Amniotic stem cell (primary cell): Measurements from ENCODE around the gene GPR171.
A peak's percentile ranks its signal among the peaks of the same experiment; 100 is the strongest.

ENCODE experiments used
- DNase-seq: peaks from one replicate; lab custom pipeline; 2025; lab: John Stamatoyannopoulos, UW

GPR171 gene

DNA sequence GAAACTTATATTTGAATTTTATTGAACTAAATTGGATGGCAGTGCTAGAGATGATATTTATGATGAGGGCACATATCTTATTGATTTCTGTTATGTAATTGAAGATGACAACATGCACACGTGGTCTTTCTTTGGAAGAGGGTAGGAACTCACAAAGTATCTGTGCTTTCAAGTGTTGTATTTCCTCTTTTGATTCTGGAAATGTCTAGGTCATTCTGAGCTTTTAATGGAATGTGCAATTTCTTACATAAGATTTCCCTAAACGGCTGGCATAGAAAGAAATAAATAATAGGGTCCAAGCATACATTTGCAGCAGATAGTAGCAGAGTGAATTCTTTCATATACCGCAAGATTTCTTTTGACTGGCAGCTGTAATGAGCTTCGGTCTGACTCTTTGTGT is 10.1 kb upstream of the GPR171 start:
- DNase-seq, result no peak

GRCh38 chr3:151210676-151211381 is 7.8 kb upstream of the GPR171 start:
- DNase-seq, result no peak

DNA sequence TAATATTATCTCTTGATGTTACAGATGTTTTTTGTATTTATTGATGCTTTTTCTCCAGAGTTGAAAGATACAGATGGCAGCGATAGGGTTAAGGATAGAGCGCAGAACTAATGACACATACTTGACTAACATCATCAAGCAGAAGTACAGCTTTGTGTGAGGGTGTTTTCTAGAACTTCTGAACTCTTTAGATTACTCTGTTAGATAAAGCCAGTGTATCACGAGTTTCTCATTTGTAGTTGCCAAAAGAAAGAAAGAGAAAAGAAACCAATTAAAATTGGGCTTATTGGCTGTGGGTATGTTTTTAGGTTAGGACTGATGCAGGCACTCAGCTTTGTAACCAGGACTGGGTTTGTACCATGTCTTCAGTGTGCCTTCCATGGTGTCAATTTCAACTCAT is 6.6 kb upstream of the GPR171 start:
- no peak for DNase-seq

DNA sequence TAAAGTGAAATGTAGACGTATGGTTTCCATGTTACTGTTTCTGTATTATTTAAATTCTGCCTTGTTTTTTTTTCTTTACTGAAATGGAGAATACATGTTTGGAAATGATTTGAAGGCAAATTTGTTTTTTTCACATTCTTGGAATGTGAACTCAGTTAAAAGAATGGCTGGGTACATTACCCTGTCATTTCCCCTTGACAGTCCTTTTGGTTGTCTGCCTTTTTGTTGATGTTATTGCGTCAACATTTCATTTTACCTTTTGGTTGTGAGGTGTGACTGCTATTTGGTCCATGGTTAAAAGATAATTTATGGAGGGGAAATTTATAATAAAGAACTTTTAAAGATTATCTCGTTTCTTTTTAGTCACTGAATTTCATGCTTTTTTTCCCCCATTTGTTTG is 3.2 kb upstream of the GPR171 start:
- no peak for DNase-seq

GRCh38 chr3:151205482-151205881 is 2.5 kb upstream of the GPR171 start:
- no peak for DNase-seq

DNA sequence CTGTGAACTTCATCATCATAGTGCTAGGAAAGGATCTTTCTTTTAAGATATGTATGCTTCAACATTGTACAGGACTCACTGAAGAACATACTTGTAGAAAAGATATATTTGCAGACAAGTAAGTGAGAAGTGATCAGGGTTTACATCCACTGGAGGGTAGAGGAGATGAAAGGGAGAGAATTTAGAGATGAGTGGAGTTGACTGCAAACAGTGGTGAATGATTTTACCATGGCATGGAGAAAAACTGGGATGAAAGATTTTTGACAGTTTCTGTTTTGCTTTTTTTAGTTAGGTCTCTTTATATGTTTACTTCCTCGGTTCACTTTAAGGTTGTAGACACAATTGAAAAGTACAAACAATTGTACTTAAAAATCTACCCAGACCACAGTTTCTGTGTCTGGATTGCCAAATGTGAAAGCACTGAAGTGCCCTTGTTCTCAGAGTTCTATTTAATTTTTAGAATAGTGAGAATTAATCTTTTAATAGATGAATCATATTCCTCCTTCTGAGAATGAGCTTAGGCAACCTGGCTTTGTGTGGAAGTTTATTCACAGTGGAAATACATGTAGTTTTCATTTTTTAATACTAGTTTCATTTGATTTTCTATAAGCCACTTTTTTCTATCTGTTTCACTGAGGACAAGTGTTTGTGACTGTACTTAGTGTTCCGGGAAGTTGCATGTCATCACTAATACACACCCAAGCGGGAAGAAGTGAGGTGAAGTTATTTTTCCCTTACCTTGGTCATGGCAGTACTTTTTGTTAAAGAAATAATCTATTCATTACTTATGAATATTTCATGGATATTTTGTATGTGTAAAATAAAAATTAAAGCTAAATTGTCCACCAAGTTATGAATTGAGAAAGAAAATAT is 1.8 kb upstream of the GPR171 start:
- DNase-seq, result no peak

DNA sequence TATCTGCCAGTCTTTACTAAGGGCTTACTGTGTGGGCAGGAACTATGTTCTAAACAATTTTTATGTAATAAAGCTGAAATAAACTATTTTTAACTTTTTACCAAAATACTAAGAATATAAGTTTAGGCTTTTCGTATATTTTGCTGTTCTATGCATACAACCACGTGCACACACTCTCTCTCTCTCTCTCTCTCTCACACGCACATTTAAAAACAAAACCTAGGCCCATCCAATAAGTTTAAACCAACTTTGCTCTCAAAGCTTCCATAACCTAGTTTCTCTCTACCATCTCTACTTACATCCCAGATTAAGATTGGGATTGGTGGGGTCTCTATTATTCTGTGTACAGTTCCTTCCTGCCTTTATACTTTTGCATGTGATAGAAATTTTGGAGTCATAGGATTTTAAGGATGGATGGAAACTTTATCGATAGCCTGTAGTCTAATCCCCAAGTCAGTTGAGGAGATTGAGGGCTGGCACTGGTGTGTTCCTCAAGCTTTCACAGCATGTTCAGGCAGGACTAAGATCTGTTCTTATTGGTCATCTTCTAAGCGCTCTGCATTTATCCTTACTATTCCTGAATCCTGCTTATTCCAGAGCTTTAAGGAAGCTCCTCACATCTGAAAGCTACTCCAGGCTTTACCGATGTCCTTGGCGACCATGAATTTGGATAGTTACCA is 1.8 kb downstream of the GPR171 start:
- no peak for DNase-seq

GRCh38 chr3:151200586-151200985 is 2.4 kb downstream of the GPR171 start:
- no peak for DNase-seq

DNA sequence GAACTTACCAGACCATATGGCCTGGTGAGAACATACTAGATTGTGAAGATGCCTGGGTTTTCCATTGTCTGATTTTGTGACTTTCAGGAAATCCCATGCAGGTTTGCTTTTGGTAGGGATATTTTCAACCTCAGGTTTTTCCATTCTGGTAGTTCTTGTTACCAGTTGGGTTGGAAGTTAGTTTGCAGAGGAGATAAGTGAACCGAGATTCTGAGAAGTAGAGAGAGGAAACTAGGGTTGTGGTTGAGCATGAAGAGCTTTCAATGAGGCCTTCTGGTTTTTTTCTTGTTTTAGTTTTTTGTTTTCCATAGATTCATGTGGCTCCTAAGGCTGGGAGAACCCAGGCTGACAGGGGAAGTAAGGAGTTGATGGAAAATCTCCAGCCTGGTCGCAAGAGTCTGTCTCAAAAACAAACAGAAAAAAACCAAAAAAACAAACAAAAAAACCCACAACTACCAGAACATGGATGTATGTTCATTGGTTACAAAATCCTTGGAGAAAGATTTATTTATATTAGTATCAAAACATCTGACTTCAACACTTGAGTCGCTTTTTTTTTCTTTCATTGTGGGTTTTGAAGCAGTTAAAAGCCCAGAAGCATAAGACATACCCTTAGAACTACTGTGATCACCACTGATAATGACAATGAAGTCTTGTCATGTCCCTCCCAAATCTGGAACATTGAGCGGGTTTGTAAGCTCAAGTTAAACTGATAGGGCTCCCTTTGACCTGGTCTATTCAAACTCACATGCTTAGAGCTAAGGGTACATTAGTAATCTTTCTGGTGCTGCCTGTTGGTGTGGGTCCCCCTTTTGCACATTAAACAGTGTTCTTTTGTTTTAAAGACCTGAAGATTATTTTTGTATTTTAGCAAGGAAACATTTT is 3.2 kb downstream of the GPR171 start:
- DNase-seq, result no peak

GRCh38 chr3:151198849-151199248 is 4.2 kb downstream of the GPR171 start:
- DNase-seq, result no peak

- DNase-seq, result peak; percentile 22
Observed at GRCh38 chr3:151197981-151198767, 4.8 kb downstream of the GPR171 start.

DNA sequence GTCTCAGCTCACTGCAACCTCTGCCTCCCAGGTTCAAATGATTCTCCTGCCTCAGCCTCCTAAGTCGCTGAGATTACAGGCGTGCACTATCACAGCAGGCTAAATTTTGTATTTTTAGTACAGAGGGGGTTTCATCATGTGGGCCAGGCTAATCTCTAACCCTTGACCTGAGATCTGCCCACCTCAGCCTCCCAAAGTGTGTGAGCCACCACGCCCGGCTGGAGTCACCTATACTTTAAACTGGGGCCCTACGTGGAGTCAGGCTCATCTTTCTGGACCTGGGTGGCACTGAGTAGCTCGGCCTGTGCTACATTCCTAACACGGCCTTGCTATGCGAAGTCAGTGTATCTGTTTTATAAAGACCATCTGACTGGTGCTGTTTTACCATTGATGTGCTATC is 5.8 kb downstream of the GPR171 start:
- DNase-seq, result no peak

- DNase-seq, result no peak
Observed at GRCh38 chr3:151196434-151196833, 6.6 kb downstream of the GPR171 start.

- DNase-seq, result no peak
Observed at GRCh38 chr3:151195826-151196225, 7.2 kb downstream of the GPR171 start.

DNA sequence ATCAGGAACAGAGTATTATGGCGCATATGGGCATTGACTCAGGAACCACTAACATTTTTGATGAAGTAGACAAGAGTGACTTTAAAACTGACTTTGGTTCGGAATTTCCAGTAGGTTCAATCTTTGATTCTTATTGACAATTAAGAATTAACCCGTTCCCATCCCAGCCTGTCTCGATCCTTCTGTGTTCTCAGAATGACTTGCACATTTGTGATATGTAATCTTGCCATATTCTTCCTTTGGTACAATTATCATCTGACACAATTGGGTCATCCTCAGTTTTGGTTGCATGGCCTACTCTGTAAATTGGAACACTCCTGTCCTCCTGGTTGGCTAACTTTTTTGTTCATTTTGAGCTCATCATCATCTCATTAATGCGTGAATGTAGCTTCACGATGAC is 10.5 kb downstream of the GPR171 start:
- DNase-seq, result no peak

- no peak for DNase-seq
Observed at GRCh38 chr3:151191095-151191494, 11.9 kb downstream of the GPR171 start.

DNA sequence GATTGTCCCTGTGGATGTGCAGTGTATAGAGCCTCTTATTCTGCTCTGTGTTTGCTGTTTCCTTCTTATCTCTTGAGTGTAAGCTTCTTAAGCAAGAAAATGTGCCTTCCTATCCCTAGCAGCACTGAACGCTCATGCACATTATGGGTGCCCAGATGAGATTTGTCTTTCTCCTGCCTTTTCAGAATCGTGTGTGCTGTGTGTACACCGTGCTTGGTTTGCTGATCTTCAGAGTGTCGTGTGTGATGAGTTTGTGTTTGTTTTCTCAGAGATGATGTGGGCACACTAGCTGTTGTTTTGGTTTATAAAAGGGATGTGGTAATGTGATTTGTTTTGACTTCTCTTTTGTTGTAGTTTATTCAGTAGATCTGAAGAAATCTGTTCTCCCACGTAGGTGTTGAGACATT is 19.7 kb downstream of the GPR171 start:
- no peak for DNase-seq

DNA sequence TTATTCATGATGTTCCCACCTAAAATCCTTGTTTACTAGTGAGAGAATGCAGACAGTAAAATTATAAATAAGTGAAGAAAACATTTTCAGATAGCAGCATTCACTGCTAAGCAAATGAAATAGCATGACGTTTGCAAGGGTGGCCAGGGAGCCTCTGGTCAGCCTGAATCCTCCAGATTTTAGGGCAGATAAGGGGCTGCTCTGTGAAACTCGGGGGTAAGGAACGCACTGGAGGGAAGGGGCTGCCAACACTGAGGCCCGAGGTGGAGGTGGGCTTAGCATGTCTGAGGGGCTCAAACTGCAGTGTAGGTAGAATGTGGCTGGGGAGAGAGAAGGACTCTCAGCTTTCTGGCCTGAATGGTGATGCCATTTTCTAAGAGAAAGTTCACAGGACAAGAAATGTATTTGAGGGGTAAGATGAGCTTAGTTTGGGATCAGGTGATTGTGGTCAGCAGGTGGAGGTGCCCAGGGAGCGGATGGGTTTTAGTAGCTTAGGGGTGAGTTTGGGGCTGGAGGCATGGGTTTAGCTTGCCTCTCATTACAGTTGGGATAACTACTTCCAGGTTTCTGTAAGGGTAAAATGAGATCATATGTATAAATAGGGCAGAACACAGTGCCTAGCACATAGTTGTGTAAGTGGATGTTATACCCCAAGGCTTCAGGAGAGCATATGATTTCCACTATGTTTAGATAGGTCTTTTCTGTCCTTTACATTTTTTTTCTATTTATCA is 20.5 kb downstream of the GPR171 start:
- DNase-seq, result no peak

DNA sequence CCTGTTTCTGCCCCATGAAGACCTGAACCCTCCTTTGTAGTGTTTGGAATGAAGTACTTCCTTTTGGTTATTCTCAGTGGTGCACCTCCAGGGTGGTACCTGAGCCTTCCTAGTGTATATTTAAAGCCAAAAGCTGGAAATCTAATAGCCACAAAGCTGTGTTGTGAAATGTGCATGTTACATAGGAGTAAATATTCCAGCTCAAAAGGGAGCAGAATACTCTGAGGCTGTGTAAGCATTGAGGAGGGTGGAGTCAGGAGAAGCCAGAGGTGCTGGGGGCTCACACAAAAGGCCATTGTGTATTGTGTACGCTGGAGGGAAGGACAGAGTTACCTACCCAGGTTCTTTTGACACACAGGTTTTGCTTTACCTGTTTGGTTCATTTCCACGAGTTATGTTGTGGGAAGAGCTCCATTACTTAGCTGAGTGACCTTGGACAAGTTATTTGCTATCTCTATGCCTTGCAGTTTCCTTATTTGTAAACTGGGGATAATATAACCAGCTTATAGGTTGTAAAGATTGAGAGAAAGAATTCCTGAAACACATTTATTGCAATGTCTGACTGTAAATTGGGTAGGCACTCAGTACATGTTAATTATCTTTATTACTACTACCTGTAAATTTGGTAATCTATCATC is 24.7 kb downstream of the GPR171 start:
- DNase-seq, result no peak

GRCh38 chr3:151175952-151176351 is 27.1 kb downstream of the GPR171 start:
- no peak for DNase-seq
